Stomach smooth muscle (tissue), 2 donors: ENCODE measurements around the gene DGKG.

Source experiments
- H3K27ac ChIP-seq: one replicate; pipeline ENCODE4 v1.7.0; 2013; ENCODE audit warnings: mild to moderate bottlenecking, low read length, inconsistent platforms
- H3K27me3 ChIP-seq, 2 donors: one replicate each; pipeline ENCODE4 v1.7.0; 2013; ENCODE audit warnings: low read length in 2 of 2; ENCODE audit not compliant: insufficient read depth in 2 of 2, control insufficient read depth in 1 of 2
- H3K36me3 ChIP-seq, 2 donors: one replicate each; pipeline ENCODE4 v1.7.0; 2013; ENCODE audit warnings: low read length in 2 of 2; ENCODE audit not compliant: control insufficient read depth in 2 of 2, insufficient read depth in 2 of 2
- H3K4me1 ChIP-seq: one replicate; pipeline ENCODE4 v1.7.0; 2013; ENCODE audit warnings: low read length; ENCODE audit not compliant: control insufficient read depth, insufficient read depth
- H3K4me3 ChIP-seq, 2 donors: one replicate each; pipeline ENCODE4 v1.7.0; 2013; ENCODE audit warnings: low read length in 2 of 2
- H3K9ac ChIP-seq, 2 donors: one replicate each; pipeline ENCODE4 v1.7.0; 2013; ENCODE audit warnings: low read length in 2 of 2, mild to moderate bottlenecking in 1 of 2
- H3K9me3 ChIP-seq, 2 donors: one replicate each; pipeline ENCODE4 v1.7.0; 2013; ENCODE audit warnings: low read length in 2 of 2; ENCODE audit not compliant: control insufficient read depth in 2 of 2
- donor health status: healthy.
- donor health status: Pancreatic carcinoma.

The DGKG gene

DNA sequence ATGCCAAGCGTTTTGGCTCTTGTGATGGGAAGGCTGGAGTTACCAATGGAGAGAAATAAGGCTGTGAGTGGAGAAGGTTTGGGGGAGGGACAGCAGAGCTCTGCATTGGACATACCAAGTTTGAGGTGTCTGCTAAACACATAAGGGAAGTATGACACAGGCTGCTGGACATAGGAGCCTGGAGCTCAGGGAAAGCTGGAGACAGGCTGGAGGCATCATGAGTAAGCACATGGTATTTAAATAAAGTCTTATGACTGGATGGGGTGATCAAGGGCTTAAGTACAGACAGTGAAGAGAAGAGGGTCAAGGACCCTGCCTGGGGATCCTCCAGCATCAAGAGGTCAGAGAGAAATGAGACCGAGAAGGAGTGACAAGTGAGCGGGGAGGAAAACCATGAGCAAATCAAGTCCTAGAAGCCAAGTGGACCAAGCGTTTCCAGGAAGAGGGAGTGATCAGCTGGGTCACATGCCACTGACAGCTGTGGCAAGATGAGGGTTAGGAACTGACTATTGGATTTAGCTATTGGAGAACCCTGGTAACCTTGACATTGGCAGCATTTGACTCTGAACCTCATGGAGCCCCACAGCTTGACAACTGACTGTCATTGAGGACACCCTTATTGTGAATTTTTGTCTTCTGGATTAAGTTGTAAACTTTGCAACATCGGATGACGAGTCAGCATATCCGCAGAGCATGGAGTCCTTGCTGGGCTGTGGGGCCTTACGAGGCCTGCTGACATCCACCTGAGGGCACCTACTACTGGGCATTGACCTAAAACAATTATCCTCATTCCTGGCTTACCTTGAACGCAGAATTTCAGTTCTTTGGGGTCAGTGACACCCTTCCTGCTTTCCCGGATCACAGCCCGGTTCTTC, 174.4 kb downstream of the DGKG start:
- no peaks in the 10 kb centered on the region for H3K27me3 ChIP-seq
- H3K4me3 ChIP-seq = no peak overlapping the region
- H3K9ac ChIP-seq = no peak overlapping the region
- no peak overlapping the region for H3K27ac ChIP-seq
- no peaks in the 10 kb centered on the region for H3K9me3 ChIP-seq
- H3K36me3 ChIP-seq = peaks cover 31 to 35% of the 10 kb centered on the region in 2 donors
- H3K4me1 ChIP-seq = no peaks in the 10 kb centered on the region

DNA sequence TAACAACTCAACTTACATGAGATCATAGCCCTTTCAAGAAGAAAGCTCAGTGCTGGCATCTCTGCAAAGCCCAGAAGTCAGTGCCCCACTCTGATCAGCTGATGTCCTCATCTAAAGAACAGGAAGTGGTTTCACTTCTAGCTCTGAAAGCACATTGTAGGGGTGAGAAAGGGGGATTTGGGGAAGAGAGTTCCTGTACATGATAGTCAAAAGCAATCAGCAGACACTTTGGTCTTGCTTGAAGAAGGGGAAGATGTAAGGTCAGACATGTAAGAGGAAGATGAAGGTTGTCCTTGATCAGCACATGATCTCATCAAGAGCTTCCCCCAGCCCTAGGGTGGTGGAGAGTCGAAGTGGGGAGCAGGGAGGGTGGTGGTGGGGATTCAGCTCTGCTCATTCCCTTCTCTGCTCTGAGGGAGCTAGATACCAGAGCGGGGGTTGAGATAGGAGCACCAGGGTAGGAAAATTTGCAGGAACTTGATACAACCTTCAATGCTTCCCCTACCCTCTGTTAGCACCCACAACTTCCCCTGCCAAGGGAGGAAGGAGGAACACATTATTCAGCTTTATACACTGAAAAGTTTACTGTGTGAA, 176.7 kb downstream of the DGKG start:
- Histone ChIP-seq H3K4me3 (no peak overlapping the region), H3K4me1 (no peaks in the 10 kb centered on the region), H3K9me3 (no peaks in the 10 kb centered on the region), H3K27ac (no peak overlapping the region), H3K9ac (no peak overlapping the region), H3K27me3 (no peaks in the 10 kb centered on the region), H3K36me3 (peaks cover 35 to 42% of the 10 kb centered on the region in 2 donors)

DNA sequence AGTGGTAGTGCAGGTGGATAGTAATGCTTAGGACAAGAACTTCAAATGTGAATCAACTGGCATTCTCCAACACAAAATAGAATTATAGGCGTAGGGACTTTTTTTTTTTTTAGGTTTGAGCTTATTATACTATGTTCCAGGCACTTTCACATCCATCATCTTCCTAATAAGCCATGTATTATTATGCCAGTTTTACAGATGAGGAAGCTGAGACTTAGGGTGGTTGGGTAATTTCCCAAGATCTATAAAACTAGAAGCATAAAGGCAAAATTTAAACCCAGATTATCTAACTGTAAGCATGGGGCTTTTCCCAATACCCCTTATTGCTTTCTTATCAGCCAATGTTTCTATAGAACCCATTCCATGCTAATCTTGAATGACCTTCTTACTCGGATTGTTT, 178.0 kb downstream of the DGKG start:
- Histone ChIP-seq H3K9ac (no peak overlapping the region), H3K36me3 (peaks cover 36 to 43% of the 10 kb centered on the region in 2 donors), H3K9me3 (no peaks in the 10 kb centered on the region), H3K27me3 (no peaks in the 10 kb centered on the region), H3K4me3 (no peak overlapping the region), H3K4me1 (no peaks in the 10 kb centered on the region), H3K27ac (no peak overlapping the region)

DNA sequence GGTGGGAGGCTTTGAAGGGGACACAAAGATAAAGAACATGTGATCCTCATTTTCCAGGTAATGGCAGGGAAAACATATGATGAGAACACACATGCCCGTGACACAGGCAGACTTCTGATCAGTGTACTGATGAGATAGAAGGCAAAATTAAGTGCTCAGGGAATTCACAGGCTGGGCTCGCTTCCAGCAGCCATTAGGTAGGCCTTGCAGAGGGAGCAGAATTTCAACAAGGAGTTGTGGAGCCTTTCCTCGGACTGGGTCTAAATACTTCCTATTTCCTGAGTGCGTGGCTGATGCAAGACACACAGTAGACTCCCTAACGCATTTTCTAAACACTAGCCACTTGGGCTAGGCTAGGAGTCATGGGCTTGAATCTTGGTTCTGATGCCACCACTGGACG, 179.2 kb downstream of the DGKG start:
- H3K27me3 ChIP-seq = no peaks in the 10 kb centered on the region
- H3K9me3 ChIP-seq = no peaks in the 10 kb centered on the region
- peaks cover 33 to 44% of the 10 kb centered on the region in 2 donors for H3K36me3 ChIP-seq
- H3K27ac ChIP-seq = no peak overlapping the region
- no peak overlapping the region for H3K9ac ChIP-seq
- H3K4me1 ChIP-seq = no peaks in the 10 kb centered on the region
- H3K4me3 ChIP-seq = no peak overlapping the region

DNA sequence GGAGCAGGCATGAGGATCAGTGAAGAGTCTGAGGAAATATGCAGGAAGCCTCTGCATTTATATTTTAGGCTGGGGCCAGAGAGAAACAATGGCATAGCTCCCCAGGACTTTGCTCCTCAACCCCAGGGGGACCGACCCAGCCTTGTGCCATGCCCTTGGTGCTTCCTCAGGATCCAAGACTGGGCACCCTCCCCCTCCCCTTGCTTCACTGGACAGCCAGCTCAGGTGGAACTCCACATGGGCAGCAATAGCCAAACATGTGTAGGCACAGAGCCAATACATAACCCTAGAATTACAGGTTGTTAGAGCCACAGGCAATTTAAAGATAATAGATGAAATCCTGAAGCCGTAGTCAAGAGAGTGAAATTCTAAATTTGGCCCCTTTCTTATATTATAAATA, 180.1 kb downstream of the DGKG start:
- no peaks in the 10 kb centered on the region for H3K9me3 ChIP-seq

DNA sequence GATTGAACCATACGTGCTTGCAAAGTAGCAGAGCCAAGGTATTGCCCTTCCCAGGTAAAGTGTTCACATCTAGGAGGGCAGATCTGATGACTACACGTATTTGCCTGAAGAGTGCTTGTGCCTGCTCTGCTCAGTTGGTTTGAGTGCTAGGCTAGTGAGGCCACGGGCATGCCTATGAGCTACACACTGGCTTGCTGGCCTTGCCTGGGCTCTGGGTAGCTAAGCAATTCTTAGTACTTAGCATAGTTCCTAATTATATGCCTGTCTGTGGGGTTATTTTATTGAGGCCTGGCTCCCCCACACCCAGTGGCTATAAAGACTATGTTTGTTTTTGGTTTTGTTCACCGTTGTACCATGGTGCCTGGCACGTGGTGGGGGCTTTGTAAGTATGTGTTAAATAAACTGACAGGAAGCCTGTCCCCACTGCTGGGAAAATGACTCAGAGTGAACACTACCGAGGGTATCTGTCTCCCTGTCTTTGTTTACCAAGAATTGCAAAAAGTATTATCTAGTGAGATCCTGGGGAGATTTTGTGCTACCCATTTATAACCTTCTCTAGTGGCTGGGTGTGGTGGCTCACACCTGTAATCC, 181.0 kb downstream of the DGKG start:
- Histone ChIP-seq H3K27ac (no peak overlapping the region), H3K36me3 (peaks cover 27 to 33% of the 10 kb centered on the region in 2 donors)

More for the DNA sequence above, 180.1 kb downstream of the DGKG start:
- Histone ChIP-seq H3K4me3 (no peak overlapping the region), H3K36me3 (peaks cover 31 to 42% of the 10 kb centered on the region in 2 donors), H3K4me1 (peaks cover under 1% of the 10 kb centered on the region), H3K27me3 (no peaks in the 10 kb centered on the region), H3K9ac (no peak overlapping the region), H3K27ac (no peak overlapping the region)

DNA sequence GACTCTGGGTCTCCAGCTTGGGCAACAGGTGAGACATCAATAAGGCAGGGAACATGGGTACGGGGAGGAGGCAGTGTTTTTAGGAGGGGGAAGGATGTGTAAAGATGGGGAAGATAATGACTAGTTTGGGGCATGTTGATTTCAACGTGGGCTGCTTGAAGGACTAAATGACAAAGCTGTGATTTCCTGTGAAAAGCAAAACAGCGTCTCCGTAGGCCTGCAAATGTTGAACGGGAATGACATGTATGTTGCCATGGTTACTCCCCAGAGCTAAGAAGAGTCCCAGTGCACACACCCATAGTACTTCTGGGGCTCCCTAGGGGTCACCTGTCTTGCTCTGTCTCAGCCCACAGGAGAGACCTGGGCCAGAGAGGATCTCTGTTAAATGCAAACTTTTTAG, 181.9 kb downstream of the DGKG start:
- H3K4me1 ChIP-seq = peaks cover 11% of the 10 kb centered on the region
- no peaks in the 10 kb centered on the region for H3K27me3 ChIP-seq
- H3K27ac ChIP-seq = no peak overlapping the region
- no peaks in the 10 kb centered on the region for H3K9me3 ChIP-seq
- no peak overlapping the region for H3K4me3 ChIP-seq
- no peak overlapping the region for H3K9ac ChIP-seq
- H3K36me3 ChIP-seq = peaks cover 27 to 29% of the 10 kb centered on the region in 2 donors

More for the DNA sequence above, 181.0 kb downstream of the DGKG start:
- Histone ChIP-seq H3K27me3 (no peaks in the 10 kb centered on the region), H3K9ac (no peak overlapping the region), H3K9me3 (no peaks in the 10 kb centered on the region), H3K4me3 (no peak overlapping the region), H3K4me1 (peaks cover 8% of the 10 kb centered on the region)

DNA sequence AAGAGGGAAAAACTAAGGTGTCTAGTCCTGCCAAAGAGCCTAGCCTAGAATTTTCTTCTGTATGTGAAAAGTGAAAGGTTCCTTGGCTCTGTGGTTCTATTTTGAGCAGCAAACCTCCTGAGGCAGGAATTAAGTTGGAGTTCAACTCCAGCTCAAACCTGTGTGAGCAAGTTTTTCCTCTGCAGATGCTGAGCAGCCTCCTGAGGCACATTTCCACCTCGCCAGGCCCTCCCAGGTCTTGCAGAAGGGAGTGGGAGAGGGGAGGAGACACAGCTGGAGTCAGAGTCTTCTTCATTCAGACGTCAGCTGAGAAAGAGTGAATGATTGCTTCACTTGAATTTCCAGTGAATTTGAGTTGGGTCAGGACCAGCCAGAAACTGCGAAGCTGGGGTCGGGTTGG, 183.6 kb downstream of the DGKG start:
- H3K27me3 ChIP-seq = no peaks in the 10 kb centered on the region
- no peaks in the 10 kb centered on the region for H3K9me3 ChIP-seq
- H3K4me1 ChIP-seq = peaks cover 11% of the 10 kb centered on the region
- no peak overlapping the region for H3K27ac ChIP-seq
- no peak overlapping the region for H3K4me3 ChIP-seq
- H3K9ac ChIP-seq = no peak overlapping the region
- peaks cover 24 to 31% of the 10 kb centered on the region in 2 donors for H3K36me3 ChIP-seq

DNA sequence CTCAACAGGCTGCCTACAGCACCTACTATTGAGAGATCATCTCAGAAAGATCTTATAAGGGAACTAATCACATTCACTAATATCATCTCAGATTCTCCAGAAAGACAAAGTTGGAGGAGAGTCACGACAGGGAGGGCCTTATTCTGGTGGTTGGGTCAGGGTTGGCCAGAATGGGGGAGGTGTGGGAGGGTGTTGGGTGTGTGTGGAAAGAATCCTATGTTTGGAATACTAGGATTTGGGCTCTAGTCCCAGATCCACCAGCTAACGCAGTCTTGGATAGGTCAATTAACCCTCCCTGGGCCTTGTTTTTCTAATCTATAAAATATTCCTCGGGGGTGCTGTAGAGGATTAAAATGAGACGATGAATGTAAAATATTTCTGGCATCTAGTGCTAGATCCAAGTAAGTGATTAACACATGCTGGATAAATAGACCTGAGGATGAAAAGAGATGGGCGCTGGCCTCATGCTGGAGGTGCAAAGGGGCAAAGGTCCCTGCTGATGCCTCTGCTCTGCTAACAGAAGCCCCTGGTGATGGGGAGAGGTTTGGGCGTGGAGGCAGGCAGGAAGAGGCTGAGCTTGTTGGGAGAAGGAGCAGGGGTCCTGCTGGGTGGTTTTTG, 185.6 kb downstream of the DGKG start:
- Histone ChIP-seq H3K9me3 (no peaks in the 10 kb centered on the region), H3K9ac (no peak overlapping the region), H3K4me1 (peaks cover 11% of the 10 kb centered on the region), H3K36me3 (peaks cover 24 to 34% of the 10 kb centered on the region in 2 donors), H3K27ac (no peak overlapping the region), H3K4me3 (no peak overlapping the region), H3K27me3 (no peaks in the 10 kb centered on the region)

DNA sequence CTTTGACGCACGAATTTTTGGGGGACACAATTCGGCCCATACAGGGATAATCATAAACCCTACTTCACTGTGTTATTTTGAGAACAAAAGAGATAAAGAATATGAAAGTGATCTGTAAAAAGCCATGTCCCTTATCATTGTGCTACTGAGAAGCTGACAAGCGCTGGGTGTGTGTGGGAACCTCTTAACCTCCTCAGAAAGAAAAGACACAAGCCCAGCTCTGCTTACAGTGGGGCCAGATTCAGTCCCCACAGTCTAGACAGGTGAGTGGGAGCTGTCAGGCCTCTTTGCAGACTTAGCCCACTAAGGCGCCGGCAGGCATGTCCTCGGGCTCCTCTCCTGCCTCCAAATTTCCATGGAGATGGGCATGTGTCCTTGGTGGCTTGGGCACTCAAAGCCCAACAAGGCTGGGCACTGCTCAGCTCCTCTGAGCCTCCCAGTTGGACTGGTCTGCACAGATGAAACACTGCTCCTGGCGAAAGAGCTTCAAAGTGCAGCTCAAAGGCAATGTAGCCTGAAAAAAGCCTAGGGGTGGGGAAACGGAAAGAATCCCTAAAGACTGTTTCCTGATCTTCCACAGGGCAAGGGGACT, 188.7 kb downstream of the DGKG start:
- Histone ChIP-seq H3K27ac (no peak overlapping the region), H3K36me3 (peaks cover 11 to 28% of the 10 kb centered on the region in 2 donors), H3K4me3 (no peak overlapping the region), H3K4me1 (peaks cover 15% of the 10 kb centered on the region), H3K27me3 (no peaks in the 10 kb centered on the region), H3K9me3 (no peaks in the 10 kb centered on the region), H3K9ac (no peak overlapping the region)
